OCI-LY7 (cell line): ENCODE data around the gene ALDH3B1. TPM values are rescaled to one million over a fixed set of nuclear protein-coding genes. Genes with fewer than 3 reads are reported as not detected.

Experiments
- BruUV-seq: library from RNA; stranded (reverse); fragments of 400-500 nt; replicated peaks from 2 replicates; lab custom pipeline; 2021; lab: Mats Ljungman, UMichigan
- CTCF ChIA-PET: fragments of 300-600 bp; sonication (Branson Sonifier 250); formaldehyde crosslinking; loops from one replicate; lab custom pipeline; 2022; ENCODE audit warnings: antibody characterized with exemption; ENCODE audit not compliant: unreplicated experiment; lab: Charles Lee
- POLR2A ChIA-PET: fragments of 300-600 bp; sonication (Branson Sonifier 250); formaldehyde crosslinking; loops from one replicate; lab custom pipeline; 2022; ENCODE audit warnings: antibody characterized with exemption; lab: Charles Lee
- DNase-seq: peaks from one replicate; pipeline ENCODE4 v3.0.0-alpha.2; 2015; ENCODE audit warnings: low spot score
- H2AFZ ChIP-seq: fragments of 200-600 bp; sonication (generic), shearing (Covaris generic); 2 replicates; pipeline ENCODE4 v1.6.1; 2014; ENCODE audit warnings: mild to moderate bottlenecking, antibody characterized with exemption, low read length, moderate library complexity
- H3K27ac ChIP-seq: fragments of 200-600 bp; sonication (generic); 2 replicates; pipeline ENCODE4 v1.5.1; 2014; ENCODE audit warnings: mixed run types, low read depth, mild to moderate bottlenecking, moderate library complexity, low read length, inconsistent platforms; ENCODE audit not compliant: poor library complexity, severe bottlenecking
- H3K36me3 ChIP-seq: fragments of 200-600 bp; sonication (generic); 2 replicates; pipeline ENCODE4 v1.6.1; 2014; ENCODE audit warnings: mild to moderate bottlenecking, antibody characterized with exemption, low read length, moderate library complexity, mixed read lengths; ENCODE audit not compliant: insufficient read depth
- H3K4me1 ChIP-seq: fragments of 200-600 bp; sonication (generic); 2 replicates; pipeline ENCODE4 v1.5.1; 2014; ENCODE audit warnings: mild to moderate bottlenecking, low read length; ENCODE audit not compliant: insufficient read depth, poor library complexity, severe bottlenecking
- H3K4me2 ChIP-seq: fragments of 200-600 bp; sonication (generic); 2 replicates; pipeline ENCODE4 v1.6.1; 2014; ENCODE audit warnings: mild to moderate bottlenecking, low read length
- H3K4me3 ChIP-seq: fragments of 200-600 bp; sonication (generic); 2 replicates; pipeline ENCODE4 v1.5.1; 2014; ENCODE audit warnings: mild to moderate bottlenecking, low read depth, low read length; ENCODE audit not compliant: poor library complexity, severe bottlenecking
- H3K79me2 ChIP-seq: fragments of 200-600 bp; sonication (generic); 2 replicates; pipeline ENCODE4 v1.6.1; 2016; ENCODE audit warnings: low read depth, mild to moderate bottlenecking, low read length, moderate library complexity, mixed read lengths; ENCODE audit not compliant: insufficient read depth
- H3K9me2 ChIP-seq: fragments of 200-600 bp; sonication (generic); 2 replicates; pipeline ENCODE4 v1.6.1; 2016; ENCODE audit warnings: mild to moderate bottlenecking, low read length, mixed read lengths; ENCODE audit not compliant: insufficient read depth
- H3K9me3 ChIP-seq: fragments of 200-600 bp; sonication (generic); 2 replicates; pipeline ENCODE4 v1.6.1; 2014; ENCODE audit warnings: mild to moderate bottlenecking, mixed run types, low read length, mixed read lengths
- H4K20me1 ChIP-seq: fragments of 200-600 bp; sonication (generic); 2 replicates; pipeline ENCODE4 v1.6.1; 2014; ENCODE audit warnings: mild to moderate bottlenecking, antibody characterized with exemption, low read length, moderate library complexity, mixed read lengths; ENCODE audit not compliant: insufficient read depth
- CTCF ChIP-seq: fragments of 200-600 bp; sonication (generic); conservative IDR thresholded peaks from 2 replicates; pipeline ENCODE4 v1.5.1; 2014; ENCODE audit warnings: mild to moderate bottlenecking, antibody characterized with exemption, low read length, moderate library complexity, mixed read lengths
- EZH2phosphoT487 ChIP-seq: fragments of 200-600 bp; sonication (generic); IDR thresholded peaks from 2 replicates; pipeline ENCODE4 v1.6.1; 2018; ENCODE audit warnings: low read depth, borderline replicate concordance, mild to moderate bottlenecking, mixed run types, antibody characterized with exemption, low read length, moderate library complexity, mixed read lengths
- intact Hi-C: fragments of 100-400 bp; cut with micrococcal nuclease; formaldehyde crosslinking; loops from one replicate; pipeline ENCODE4 v1.10.0; 2022; ENCODE audit not compliant: unreplicated experiment
- total RNA-seq, 2 experiments: library from RNA; depleted of rRNA in 1 of 2; stranded (reverse); fragments of >200 nt in 1 of 2; shearing (Covaris generic) in 1 of 2; gene quantifications; 2 replicates each; pipeline ENCODE4 v1.2.3, GENCODE V29; 2014 to 2022

Gene ALDH3B1
- total RNA-seq, 2 experiments from 2014 or later, result 0.50 to 0.53 TPM

GRCh38 chr11:68071281-68072048, 61.3 kb downstream of the ALDH3B1 start:
- Histone ChIP-seq H3K9me3 (no peaks in the 10 kb centered on the region), H3K4me3 (no peak overlapping the region), H3K4me2 (no peak overlapping the region), H3K9me2 (no peaks in the 10 kb centered on the region), H3K4me1 (no peaks in the 10 kb centered on the region), H4K20me1 (no peaks in the 10 kb centered on the region), H2AFZ (no peak overlapping the region), H3K79me2 (no peaks in the 10 kb centered on the region), H3K36me3 (peaks cover 59% of the 10 kb centered on the region), H3K27ac (no peak overlapping the region)
- no TSS peak for BruUV-seq
- ChIA-PET POLR2A (no interaction called here), CTCF (no interaction called here)
- intact Hi-C loops, result no loop called here
- TF ChIP-seq CTCF (no peak), EZH2phosphoT487 (no peak)
- no peak for DNase-seq

- TF ChIP-seq EZH2phosphoT487 (no peak), CTCF (no peak)
- H4K20me1 ChIP-seq, result no peaks in the 10 kb centered on the region
- H3K36me3 ChIP-seq, result peaks cover 38% of the 10 kb centered on the region
- H2AFZ ChIP-seq, result no peak overlapping the region
- no peak for DNase-seq
- no peaks in the 10 kb centered on the region for H3K79me2 ChIP-seq
- BruUV-seq, result no TSS peak
- no peak overlapping the region for H3K4me3 ChIP-seq
- H3K9me2 ChIP-seq, result no peaks in the 10 kb centered on the region
- no peak overlapping the region for H3K27ac ChIP-seq
- H3K4me1 ChIP-seq, result no peaks in the 10 kb centered on the region
- CTCF ChIA-PET, result no interaction called here
- H3K9me3 ChIP-seq, result no peaks in the 10 kb centered on the region
- intact Hi-C loops, result loop anchor here (5.0 kb wide), 1 partner anchor 133 kb away; no protein-coding TSS in a partner anchor
- POLR2A ChIA-PET, result no interaction called here
- no peak overlapping the region for H3K4me2 ChIP-seq
These were observed 64.6 kb downstream of the ALDH3B1 start for GRCh38 chr11:68074584-68075352.
